ENCODE data around the gene PTGER3.
"Not testable (repeated sequence)": the region's sequence is repeated elsewhere in the genome, so short reads cannot be mapped to it uniquely, and the experiment has no call there.

Gene PTGER3

DNA sequence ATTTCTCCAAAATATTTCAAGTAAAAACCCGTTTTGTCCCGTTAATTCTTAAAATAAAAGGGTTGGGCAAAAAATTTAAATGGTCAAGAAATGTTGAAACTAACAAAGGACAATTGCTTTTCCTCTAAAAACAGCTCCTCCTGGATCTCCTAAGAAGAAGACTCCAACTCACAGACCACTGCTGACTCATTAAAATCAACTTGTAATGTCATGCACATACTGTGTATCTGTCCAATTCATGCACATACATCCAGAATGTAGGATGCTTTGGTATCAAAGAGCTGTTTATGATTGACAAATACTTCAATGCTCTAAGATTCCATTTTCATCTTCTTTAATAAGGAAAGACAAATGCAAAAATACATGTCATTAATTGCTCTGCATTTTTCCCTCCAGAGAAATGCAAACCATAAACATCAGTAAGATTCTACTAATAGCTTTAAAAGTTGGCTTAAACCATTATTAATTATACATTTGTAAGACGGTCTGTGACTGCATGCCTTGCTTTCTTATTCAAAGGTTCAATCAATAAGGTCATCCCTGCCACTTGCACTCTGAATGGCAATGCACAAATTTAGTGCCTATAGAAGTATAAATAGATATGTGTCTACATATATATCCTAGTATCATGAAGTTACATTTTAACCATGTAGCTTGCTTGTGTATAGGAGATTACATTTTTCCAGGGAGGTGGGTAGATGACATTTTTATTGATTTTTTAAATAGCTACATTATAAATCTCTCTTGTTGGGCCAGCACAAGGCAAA, 44.7 kb downstream of the PTGER3 start:
- no peak for DNase-seq (ENCODE audit: low read depth in 2 of 2)

DNA sequence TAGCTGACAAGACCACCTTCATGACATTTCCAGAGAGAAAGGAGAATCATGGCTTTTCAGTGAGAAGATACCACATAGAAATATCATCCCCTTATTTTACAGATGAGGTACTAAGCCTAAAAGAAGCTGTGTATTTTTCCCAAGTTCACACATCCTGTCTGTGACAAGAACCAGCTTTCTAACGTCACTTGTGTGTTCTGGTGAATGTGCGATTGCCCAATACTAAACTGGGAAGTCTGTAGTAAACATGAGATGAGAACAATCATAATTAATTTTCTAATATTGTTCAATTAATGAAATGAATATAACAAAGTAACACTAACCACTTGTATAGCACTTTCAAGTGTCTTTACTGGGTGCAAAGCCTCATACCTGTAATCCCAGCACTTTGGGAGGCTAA, 46.0 kb downstream of the PTGER3 start:
- DNase-seq (ENCODE audit: low read depth in 2 of 2) = no peak

DNA sequence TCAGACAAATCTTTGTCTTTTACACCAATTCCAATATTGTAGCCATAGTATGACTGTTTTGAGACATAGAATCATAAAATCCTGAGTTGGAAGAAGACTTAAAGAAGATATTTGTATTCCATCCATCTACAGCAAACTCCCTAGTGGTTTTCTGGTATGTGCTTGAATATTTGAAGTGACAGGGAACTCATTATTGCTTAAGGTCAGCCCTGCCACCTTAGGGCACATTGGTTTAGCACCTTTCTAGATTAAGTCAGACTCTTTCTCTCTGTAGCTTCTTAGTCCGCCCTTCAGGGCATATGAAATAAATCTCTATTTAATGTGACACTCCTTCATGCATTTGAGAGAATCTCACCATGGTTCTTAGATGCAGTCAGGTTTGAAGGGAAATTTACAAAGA, 49.8 kb downstream of the PTGER3 start:
- no peak for DNase-seq (ENCODE audit: low read depth in 2 of 2)

DNA sequence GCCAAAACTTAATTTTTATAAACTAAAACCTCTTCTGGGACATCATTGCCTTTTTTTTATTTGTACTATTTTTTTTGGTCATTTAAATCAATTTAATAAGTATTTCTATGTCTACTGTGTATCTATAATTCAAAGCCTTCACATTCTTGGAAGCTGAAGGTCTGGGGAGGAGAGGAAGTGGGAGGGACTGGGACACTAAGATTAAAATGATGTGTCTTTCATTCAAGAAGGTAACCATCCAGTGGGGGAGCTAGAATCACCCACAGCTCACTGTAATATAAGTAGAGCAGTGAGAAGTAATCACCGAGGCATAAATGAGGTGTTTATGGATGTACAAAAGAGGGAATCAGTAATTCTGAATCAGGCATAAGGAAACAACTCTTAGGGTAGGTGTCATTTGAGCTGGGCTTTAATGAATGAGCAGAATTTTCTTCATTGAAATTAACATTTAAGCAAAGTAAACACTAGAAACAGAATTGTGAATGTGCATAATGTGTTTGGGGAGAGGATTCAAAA, 52.8 kb downstream of the PTGER3 start:
- no peak for DNase-seq (ENCODE audit: low read depth in 2 of 2)

DNA sequence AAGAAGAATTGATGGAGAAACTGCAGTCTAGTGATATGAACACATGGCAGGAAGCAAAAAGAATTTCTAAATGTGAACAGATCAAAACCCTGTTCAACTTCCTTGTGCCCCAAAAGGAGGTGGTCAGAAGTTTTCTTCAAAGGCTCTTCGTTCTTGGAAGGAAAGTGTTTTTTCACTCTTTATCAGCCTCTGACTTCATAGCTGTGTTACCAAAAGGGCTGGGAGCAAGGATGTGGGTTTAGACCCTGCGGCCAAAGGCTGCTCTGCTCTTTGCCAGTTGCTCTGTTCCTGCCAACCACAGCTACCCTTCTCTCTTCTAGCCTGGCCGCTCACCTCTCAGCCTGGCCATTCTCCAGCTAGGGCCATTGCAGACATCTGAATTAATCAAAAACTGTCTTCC, 53.8 kb downstream of the PTGER3 start:
- DNase-seq (ENCODE audit: low read depth in 2 of 2) = no peak

DNA sequence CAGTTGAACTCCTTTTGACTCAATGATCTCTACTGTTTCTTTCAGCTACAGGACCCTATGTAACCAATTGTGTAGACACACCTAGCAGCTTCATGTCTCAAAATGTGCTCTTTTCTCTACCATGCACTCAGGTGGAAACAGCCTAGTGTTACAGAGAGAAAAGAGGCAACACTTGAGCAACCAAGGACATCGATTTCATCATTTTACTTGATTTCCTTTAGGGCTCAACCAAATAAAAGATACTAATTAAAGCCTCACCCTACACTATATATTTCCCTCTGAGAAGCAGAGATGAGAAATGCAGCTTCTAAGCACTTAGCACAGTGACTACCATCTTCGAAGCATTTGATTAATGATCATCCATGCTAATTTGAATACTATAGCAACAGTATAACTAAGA, 55.1 kb downstream of the PTGER3 start:
- DNase-seq (ENCODE audit: low read depth in 2 of 2) = no peak

DNA sequence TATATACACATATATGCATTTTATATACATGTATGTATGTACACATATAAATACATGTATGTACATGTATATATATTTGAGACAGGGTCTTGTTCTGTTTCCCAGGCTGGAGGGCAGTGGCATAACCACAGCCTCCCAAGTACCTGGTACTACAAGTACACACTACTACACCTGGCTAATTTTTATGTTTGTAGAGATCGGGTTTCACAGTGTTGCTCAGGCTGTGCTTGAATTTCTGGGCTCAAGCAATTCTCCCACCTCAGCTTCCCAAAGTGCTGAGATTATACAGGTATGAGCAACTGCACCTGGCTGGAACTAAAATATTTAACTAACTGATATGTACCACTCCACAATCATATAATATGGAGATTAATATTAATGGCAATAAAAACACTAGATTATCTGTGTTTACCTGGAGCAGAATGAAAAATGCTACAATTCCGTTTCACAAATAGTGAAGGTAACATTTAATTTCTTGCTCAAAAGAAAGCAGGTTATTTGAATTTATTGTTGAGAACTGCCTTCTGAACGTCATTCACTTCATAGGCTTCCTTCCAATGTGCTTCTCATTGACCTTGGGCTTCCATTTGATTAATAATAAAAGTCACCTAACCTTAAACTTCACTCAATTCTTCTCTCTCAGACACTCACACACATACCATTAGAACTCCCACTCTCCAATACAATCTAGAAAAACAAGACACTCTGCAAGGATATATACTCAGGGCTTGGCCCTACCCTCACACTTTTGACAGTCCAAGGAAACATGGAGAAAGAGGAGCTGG, 57.0 kb downstream of the PTGER3 start:
- no peak for DNase-seq (ENCODE audit: low read depth in 2 of 2)

DNA sequence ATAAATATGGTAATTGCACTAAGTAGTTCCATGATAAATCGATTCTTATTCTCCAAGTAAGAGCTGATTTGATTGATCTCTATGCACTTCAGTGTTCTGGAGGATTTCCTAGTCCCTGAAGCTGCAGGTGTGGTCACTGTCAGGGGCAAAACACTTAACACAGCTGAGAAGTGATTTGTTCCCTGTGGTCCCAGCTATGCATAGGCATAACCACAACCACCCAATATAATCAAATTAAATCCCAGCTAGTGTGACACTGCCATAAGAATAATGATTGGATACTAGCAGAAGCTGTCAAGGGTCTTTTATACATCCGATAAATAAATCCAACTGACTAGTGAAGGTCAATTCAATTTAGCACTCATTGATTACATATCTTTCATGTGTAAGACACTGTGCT, 60.1 kb downstream of the PTGER3 start:
- DNase-seq (ENCODE audit: low read depth in 2 of 2) = no peak

DNA sequence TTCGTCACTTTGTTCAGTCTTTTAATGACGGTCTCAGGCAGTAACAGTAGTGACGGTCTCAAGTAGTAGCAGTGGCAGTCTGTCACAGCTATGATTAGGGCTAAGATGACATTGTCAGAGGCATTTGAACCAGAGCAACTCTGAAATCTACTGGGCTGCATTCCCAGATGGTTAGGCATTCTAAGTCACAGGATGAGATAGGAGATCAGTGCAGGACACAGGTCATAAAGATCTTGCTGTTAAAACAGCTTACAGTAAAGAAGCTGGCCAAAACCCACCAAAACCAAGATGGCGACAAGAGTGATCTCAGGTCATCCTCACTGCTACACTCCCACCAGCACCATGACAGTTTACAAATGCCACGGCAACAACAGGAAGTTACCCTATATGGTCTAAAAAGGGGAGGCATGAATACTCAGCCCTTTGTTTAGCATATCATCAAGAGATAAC, 61.8 kb downstream of the PTGER3 start:
- not testable (repeated sequence) for DNase-seq (ENCODE audit: low read depth in 2 of 2)

DNA sequence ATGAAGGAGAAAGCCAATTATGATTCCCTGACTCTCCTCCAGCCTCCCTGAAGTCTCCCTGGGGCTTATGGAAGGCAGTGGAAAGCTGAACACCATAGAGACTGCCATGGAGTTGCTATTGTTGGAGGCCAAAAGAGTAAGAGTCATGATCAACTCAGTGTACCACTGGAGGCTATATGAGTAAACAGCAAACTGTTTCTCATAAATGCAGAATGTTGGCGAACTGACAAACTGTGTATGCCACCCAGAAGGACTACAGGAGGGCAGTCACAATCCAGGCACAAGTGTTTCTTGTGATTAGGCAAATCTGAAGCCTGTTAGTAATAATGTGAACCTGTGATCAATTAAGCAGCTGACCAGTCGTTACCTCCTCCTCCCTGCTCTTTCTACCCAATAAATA, 62.3 kb downstream of the PTGER3 start:
- not testable (repeated sequence) for DNase-seq (ENCODE audit: low read depth in 2 of 2)

DNA sequence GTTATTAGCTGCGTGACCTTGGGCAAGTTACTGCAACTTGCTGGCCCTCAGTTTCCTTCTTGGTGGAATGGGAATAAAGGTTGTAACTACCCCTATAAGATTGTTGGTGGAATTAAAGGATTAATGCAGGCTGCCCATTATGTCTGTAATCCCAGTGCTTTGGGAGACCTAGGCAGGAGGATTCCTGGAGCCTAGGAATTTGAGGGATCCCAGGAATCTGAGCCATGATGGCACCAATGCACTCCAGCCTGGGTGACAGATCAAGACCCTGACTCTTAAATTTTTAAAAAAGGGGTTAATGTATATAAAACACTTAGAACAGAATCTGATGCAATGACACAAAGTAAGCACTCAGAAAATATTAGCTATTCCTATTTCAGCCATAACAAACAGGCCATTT, 67.3 kb downstream of the PTGER3 start:
- no peak for DNase-seq (ENCODE audit: low read depth in 2 of 2)

DNA sequence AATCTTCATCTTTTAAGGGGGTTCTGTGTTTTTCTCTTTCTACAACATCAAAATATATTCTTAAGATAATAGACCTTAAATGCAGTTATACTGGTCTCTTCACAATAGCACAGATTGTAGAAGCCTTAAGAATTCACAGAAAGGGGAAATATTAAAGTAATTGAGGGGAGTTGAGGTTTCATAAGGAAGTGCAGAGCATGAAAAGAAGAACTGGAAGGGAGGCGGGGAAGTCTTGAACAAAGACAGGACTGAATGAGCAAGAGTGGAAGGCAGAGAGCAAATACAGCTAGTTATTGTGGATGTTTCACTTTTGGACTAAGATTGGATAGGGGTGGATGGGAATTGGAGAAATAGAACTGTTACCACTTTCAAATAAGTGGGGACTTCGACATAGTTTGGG, 67.7 kb downstream of the PTGER3 start:
- no peak for DNase-seq (ENCODE audit: low read depth in 2 of 2)

DNA sequence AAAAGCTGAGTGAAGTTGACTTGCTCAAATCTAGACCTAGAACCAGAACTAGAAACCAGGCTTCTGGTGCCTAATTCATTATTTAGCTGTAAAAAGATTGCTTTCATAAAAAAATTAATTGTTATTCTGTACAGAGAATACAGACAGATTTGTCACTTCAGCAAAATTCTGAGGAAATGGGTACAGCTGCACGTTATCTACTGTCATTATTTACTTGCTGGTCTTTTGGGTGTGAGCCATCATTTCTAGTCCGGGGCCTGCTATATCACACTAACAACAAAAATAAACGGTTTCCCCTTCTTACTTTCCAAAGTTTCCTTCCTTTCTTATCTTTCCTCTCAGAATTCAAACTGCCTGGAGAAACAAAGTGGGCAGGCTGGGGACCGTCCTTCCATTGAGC, 68.3 kb downstream of the PTGER3 start:
- DNase-seq (ENCODE audit: low read depth in 2 of 2) = no peak

DNA sequence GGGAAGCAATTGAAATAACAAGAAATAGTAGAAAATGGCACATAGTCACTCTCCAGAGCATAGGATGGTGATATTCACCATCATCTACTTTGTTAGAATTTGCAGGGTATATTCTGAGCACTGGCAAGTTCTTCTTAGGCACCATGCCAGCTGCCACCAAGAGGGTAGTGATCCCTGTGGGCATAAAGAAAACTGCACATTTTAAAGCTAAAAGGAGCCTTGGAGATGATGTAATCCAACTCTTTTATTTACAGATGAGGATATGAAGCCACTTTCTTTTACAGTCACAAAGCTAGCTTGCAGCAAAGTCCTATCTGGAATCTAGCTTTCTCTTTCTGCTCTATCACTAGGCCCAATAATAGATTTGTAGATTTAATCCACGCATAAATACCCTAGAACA, 69.0 kb downstream of the PTGER3 start:
- DNase-seq (ENCODE audit: low read depth in 2 of 2) = no peak

DNA sequence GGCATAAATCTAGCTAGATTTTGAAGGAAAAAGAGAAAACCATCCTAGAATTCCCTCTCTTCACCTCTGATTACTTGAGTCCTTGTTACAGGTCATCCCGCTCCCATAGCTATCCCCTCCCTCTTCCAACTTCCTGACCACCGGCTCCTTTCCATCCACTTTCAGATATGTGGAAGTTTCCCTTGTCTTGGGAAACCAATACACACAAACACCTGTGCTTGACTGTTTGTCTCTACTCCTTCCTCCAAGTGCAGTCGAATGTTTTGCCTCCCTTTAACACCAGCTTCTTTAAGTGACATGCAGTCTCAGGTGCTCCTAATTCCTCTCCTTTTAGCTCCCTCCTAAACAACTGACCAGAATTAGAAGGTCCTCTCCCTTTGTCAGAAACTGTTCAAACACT, 70.0 kb downstream of the PTGER3 start:
- DNase-seq (ENCODE audit: low read depth in 2 of 2) = no peak

DNA sequence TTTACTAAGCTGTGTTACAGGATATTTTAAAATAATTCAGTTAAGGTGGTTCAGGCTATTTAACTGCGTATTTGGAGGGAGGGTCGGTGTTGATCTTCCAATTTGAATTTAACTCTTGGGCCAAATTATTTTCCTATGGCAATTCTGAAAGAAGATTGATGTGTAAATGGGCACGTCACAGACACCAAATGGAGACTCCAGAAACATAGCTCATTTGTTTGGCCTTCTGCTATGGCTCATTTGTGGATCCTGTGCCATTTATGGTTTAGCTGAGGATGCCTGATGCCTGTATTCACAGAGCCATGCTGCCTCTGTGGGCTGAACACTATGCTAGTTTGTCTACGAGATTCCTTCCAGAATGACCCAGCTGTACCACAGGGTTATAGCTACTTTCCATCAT, 70.6 kb downstream of the PTGER3 start:
- DNase-seq (ENCODE audit: low read depth in 2 of 2) = no peak

DNA sequence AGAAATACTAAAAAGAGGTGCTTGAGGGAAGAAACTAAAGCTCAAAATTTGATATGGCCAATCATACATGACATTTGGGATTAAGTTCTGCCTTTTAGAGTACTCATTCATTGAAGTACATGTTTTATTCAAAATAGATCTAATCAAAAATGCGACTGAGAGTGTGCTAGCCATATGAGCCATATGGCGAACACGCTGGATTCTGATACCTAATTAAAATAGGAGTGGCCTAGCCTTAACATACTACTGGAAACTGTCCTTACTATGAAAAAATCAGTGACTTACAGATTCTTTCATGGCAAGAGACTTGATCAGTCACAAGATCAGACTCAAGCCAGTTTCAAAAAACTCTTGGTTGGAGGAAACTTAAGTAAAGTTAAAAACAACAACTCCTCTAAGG, 73.9 kb downstream of the PTGER3 start:
- no peak for DNase-seq (ENCODE audit: low read depth in 2 of 2)

DNA sequence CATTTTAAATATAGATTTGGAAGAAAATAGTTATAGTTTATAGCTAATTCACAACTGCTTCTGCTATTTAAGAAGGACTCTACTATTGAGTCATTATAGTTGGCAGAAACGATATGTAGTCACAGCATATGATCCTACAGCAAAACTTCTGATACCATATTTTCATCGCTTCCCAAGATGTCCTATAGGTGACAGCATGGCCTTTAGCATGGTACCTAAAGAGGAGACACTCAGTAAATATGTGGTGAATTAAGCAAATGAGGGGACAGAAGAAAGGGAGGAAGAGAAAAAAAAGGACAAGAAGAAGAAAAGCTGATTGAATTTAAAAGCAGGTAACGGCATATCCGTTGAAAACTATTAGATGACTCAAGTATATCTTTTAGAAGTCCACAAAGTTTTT, 77.2 kb downstream of the PTGER3 start:
- DNase-seq (ENCODE audit: low read depth in 2 of 2) = no peak

DNA sequence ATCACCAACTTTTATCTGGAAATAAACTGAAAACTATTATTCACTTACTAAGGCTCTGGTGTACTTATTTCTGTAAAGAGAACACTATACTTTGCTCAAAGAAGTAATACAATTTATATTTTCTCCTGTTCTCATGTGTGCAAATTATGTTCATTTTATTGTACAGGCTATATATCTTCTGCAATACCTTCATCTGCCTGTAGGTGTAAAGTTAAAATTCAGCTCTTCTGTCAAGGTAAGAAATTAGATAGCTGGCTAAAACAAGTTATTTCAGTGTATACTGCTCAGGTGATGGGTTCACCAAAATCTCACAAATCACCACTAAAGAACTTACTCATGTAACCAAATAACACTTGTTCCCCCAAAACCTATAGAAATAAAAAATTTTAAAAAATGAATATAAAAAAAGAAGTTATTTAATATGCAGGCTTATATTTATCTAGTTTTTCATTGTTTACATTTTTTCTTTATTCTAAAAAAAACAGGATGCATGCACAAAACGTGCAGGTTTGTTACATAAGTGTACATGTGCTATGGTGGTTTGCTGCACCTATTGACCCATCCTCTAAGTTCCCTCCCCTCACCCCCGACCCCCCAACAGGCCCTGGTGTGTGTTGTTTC, 81.5 kb downstream of the PTGER3 start:
- DNase-seq (ENCODE audit: low read depth in 2 of 2) = no peak

DNA sequence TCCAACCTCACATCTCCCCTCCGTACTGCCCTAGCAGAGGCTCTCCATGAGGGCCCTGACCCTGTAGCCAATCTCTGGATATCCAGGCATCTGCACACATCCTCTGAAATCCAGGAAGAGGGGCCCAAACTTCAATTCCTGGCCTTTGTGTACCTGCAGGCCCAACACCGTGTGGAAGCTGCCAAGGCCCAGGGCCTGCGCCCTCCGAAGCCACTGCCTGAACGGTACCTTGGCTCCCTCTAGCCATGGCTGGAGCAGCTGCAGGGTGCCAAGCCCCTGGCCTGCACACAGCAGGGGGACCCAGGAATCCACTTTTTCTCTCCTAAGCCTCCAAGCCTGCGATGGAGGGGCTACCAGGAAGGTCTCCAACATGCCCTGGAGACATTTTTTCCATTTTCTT, 84.2 kb downstream of the PTGER3 start:
- DNase-seq (ENCODE audit: low read depth in 2 of 2) = no peak

DNA sequence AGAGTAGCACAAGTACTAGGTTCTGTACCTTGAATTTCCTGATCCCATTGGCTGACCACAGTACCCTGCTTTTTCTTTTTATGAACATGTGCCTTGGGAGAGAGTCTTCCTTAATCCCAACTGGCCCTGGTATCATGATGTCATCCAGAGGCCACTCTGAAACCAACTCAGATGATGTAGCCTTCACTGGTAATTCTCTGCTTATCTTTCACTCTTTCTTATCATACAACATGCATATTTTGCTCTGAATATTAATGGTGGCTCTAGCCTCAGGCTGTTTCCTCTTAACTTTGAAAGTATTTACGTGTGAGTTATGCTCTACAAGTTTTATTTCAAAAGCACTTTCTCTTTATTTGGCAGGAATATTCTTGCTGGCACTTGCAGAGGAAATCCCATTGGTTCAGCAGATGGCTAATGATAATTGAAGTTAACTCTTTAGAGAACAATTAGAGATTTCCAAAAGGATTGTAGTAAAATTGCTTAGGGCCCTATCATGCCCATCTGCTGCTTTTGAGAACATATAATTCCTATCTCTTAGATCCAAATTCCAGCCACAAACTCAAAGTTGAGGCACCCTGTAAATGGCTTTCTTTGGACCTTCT, 86.1 kb downstream of the PTGER3 start:
- DNase-seq (ENCODE audit: low read depth in 2 of 2) = no peak

DNA sequence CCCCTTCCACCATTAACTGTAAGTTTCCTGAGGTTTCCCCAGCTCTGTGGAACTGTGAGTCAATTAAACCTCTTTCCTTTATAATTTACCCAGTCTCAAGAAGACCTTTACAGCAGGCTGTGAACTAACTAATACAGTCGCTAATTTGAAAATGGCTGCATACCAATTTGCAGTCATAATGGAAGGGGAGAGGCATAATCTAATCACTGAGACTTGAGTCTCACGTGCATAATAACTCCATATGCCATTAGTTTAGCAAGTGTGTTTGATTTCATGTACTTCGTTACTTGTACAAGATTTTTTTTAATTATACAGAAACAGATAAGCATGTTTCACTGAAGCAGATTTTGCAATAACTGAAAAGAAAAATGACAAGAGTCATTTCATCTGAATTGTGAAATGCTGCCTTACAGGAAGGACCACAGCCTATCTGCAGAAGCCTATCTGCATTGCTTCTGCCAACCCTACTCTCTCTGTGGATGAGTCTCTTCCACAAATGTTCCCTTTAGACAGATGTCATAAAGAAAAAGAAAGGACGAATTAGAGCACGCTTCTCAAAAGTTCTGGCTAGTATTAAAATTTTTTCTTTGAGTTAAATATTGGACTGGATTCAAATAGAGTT, 99.1 kb downstream of the PTGER3 start:
- no peak for DNase-seq (ENCODE audit: low read depth in 2 of 2)
